NT2/D1 (cell line): Measurements from ENCODE around the gene PGS1.

Source experiments
- DNase-seq: peaks from one replicate; pipeline ENCODE4 v3.0.0-alpha.2; 2011; ENCODE audit warnings: low read depth, low spot score
- H3K27me3 ChIP-seq: 2 replicates; pipeline ENCODE4 v1.6.0; 2011; ENCODE audit warnings: mild to moderate bottlenecking; ENCODE audit not compliant: insufficient read length, insufficient read depth
- H3K36me3 ChIP-seq: 2 replicates; pipeline ENCODE4 v1.6.1; 2011; ENCODE audit warnings: mild to moderate bottlenecking, low read length, mixed read lengths; ENCODE audit not compliant: insufficient read depth, insufficient read length
- H3K4me1 ChIP-seq: 2 replicates; pipeline ENCODE4 v1.5.1; 2011; ENCODE audit not compliant: insufficient read depth, insufficient read length
- H3K4me3 ChIP-seq: 2 replicates; pipeline ENCODE4 v1.5.1; 2011; ENCODE audit warnings: low read depth; ENCODE audit not compliant: insufficient read length
- H3K9ac ChIP-seq: 2 replicates; pipeline ENCODE4 v1.6.0; 2011; ENCODE audit warnings: low read depth; ENCODE audit not compliant: insufficient read length
- H3K9me3 ChIP-seq: 2 replicates; pipeline ENCODE4 v1.5.1; 2011; ENCODE audit warnings: mild to moderate bottlenecking, low read length; ENCODE audit not compliant: insufficient read depth
- SUZ12 ChIP-seq: IDR thresholded peaks from 2 replicates; pipeline ENCODE4 v1.6.1; 2011; ENCODE audit not compliant: insufficient read length, insufficient read depth; ENCODE audit errors: extremely low read depth
- YY1 ChIP-seq: IDR thresholded peaks from 2 replicates; pipeline ENCODE4 v1.6.1; 2011; ENCODE audit not compliant: insufficient read length, insufficient read depth
- ZNF274 ChIP-seq: IDR thresholded peaks from 2 replicates; pipeline ENCODE4 v1.6.1; 2011; ENCODE audit warnings: mild to moderate bottlenecking, low read depth, low read length

Gene PGS1

DNA sequence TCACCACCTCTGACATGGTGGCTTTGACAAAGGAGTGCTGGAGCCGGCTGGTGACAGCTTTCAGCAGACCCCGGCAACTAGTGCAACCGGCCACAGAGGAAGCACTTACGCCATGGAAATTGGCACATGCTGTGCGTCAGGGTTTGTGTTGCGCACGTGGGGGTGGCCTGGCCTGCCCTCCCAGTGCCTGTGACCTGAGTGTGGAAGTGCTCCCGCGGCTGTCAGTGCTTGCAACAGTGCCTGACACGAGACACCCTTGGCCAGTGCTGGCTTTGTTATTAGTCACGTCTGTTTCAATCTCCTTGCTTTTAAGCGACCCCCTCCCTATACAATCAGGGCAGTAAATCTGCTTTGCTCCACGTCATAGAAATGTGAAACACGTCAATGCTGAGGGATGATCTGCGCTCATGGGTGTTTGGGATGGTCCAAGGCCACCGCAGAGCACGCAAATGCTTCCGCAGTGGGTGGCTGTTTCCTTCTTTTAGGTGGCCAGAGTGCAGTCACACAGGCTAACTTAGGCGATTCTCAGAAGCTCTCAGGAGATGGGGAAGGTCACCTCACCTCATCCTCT lies 64.3 kb downstream of the PGS1 start:
- H3K9ac ChIP-seq, result no peak overlapping the region
- no peaks in the 10 kb centered on the region for H3K9me3 ChIP-seq
- no peak for TF ChIP-seq SUZ12
- TF ChIP-seq ZNF274, result no peak
- no peak for TF ChIP-seq YY1
- DNase-seq, result no peak
- no peaks in the 10 kb centered on the region for H3K36me3 ChIP-seq
- no peaks in the 10 kb centered on the region for H3K27me3 ChIP-seq
- peaks cover 3% of the 10 kb centered on the region for H3K4me1 ChIP-seq
- H3K4me3 ChIP-seq, result no peak overlapping the region

DNA sequence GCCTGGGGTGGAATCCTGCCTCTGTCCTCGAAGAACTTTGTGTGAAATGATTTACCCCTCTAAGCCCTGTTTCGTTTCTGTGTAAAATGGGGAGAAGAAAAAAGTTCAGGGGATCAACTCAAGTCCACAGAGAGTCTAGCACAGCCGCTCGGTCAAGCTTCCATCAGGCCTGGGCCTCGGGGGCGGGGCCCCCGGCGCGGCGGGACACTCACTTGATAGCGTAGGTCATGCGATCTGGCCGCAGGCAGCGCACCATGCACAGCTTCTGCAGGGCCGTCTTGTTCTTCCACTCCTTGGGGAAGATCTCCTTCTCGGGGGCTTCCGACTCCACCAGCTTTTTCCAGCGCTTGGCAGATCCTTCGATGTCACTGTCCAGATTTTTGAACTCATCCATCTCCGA lies 65.9 kb downstream of the PGS1 start:
- Histone ChIP-seq H3K4me3 (no peak overlapping the region), H3K4me1 (peaks cover 3% of the 10 kb centered on the region), H3K27me3 (no peaks in the 10 kb centered on the region), H3K9me3 (no peaks in the 10 kb centered on the region), H3K9ac (no peak overlapping the region), H3K36me3 (no peaks in the 10 kb centered on the region)
- DNase-seq, result no peak
- no peak for TF ChIP-seq SUZ12
- no peak for TF ChIP-seq YY1
- TF ChIP-seq ZNF274, result no peak

- no peaks in the 10 kb centered on the region for H3K9me3 ChIP-seq
- DNase-seq, result no peak
- TF ChIP-seq ZNF274 (no peak), SUZ12 (no peak), YY1 (no peak)
- H3K4me1 ChIP-seq, result peaks cover 6% of the 10 kb centered on the region
- no peaks in the 10 kb centered on the region for H3K27me3 ChIP-seq
- H3K4me3 ChIP-seq, result no peak overlapping the region
- H3K36me3 ChIP-seq, result no peaks in the 10 kb centered on the region
- H3K9ac ChIP-seq, result no peak overlapping the region
These were observed 68.4 kb downstream of the PGS1 start for GRCh38 chr17:78446833-78447232.

- DNase-seq, result no peak
- TF ChIP-seq ZNF274 (no peak), YY1 (no peak), SUZ12 (no peak)
- Histone ChIP-seq H3K4me1 (peaks cover 6% of the 10 kb centered on the region), H3K9me3 (no peaks in the 10 kb centered on the region), H3K27me3 (no peaks in the 10 kb centered on the region), H3K36me3 (no peaks in the 10 kb centered on the region), H3K4me3 (no peak overlapping the region), H3K9ac (no peak overlapping the region)
These were observed 70.0 kb downstream of the PGS1 start for GRCh38 chr17:78448356-78448993.

DNA sequence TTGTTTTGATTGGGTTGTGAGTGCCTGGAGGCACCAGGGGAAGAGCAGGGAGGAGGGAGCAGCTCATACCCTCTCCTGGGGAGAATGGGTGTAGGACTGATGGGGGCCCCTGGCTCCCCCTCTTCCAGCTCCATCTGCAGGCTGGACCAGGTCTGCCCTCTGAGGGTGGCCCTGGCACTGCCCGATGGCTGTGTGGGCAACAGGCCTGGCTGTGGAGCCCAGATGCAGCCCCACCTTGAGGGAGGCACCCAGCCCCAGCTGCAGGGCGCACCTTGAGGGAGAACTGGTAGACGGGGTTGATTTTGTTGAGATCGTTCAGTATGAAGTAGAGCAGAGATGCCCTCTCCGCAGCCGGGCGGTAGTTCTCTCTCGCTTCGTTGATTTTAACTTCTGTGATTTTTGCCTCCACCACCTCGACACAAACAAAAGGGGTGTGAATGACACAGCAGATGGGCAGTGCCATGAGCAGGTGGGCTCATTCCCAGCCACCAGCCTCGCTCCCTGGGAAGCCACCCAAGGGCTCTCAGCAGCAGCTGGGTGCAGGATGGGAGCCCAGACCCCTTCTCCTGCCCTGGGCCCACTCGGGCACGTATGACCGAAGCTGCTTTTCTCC lies 71.6 kb downstream of the PGS1 start:
- TF ChIP-seq ZNF274 (no peak), SUZ12 (no peak)
- Histone ChIP-seq H3K36me3 (no peaks in the 10 kb centered on the region), H3K27me3 (no peaks in the 10 kb centered on the region), H3K4me3 (no peak overlapping the region), H3K4me1 (peaks cover 6% of the 10 kb centered on the region), H3K9ac (no peak overlapping the region), H3K9me3 (no peaks in the 10 kb centered on the region)
- DNase-seq, result no peak

- H3K9ac ChIP-seq, result no peak overlapping the region
- H3K4me3 ChIP-seq, result no peak overlapping the region
- no peaks in the 10 kb centered on the region for H3K9me3 ChIP-seq
- DNase-seq, result no peak
- no peaks in the 10 kb centered on the region for H3K27me3 ChIP-seq
- TF ChIP-seq YY1 (no peak), SUZ12 (no peak), ZNF274 (no peak)
- no peaks in the 10 kb centered on the region for H3K36me3 ChIP-seq
- H3K4me1 ChIP-seq, result peaks cover 3% of the 10 kb centered on the region
These were observed 72.4 kb downstream of the PGS1 start for GRCh38 chr17:78450696-78451345.

- no peak overlapping the region for H3K9ac ChIP-seq
- no peak for TF ChIP-seq SUZ12
- no peak for TF ChIP-seq ZNF274
- TF ChIP-seq YY1, result no peak
- H3K9me3 ChIP-seq, result no peaks in the 10 kb centered on the region
- DNase-seq, result no peak
- H3K27me3 ChIP-seq, result no peaks in the 10 kb centered on the region
- no peak overlapping the region for H3K4me3 ChIP-seq
- H3K4me1 ChIP-seq, result peaks cover 3% of the 10 kb centered on the region
- H3K36me3 ChIP-seq, result no peaks in the 10 kb centered on the region
These were observed 73.3 kb downstream of the PGS1 start for GRCh38 chr17:78451753-78452152.
